ENCODE results near the gene JMY.

- no peak for TF ChIP-seq CTCF (IDR thresholded peaks at IDR 0.05)
- no peak for TF ChIP-seq POLR2A (IDR thresholded peaks at IDR 0.05)
- no peak for TF ChIP-seq EP300 (IDR thresholded peaks at IDR 0.05)
Observed at GRCh38 chr5:79329453-79329852, 93.5 kb downstream of the JMY start.

Measured in ovary (tissue), 3 donors.